ENCODE results near the gene SLC39A1. TPM values are rescaled to one million over a fixed set of nuclear protein-coding genes. Genes with fewer than 3 reads are reported as not detected.
A peak's percentile ranks its signal among the peaks of the same experiment; 100 is the strongest.

SLC39A1 gene
- total RNA-seq, 1 experiment from 2014 or later: 251 TPM

DNA sequence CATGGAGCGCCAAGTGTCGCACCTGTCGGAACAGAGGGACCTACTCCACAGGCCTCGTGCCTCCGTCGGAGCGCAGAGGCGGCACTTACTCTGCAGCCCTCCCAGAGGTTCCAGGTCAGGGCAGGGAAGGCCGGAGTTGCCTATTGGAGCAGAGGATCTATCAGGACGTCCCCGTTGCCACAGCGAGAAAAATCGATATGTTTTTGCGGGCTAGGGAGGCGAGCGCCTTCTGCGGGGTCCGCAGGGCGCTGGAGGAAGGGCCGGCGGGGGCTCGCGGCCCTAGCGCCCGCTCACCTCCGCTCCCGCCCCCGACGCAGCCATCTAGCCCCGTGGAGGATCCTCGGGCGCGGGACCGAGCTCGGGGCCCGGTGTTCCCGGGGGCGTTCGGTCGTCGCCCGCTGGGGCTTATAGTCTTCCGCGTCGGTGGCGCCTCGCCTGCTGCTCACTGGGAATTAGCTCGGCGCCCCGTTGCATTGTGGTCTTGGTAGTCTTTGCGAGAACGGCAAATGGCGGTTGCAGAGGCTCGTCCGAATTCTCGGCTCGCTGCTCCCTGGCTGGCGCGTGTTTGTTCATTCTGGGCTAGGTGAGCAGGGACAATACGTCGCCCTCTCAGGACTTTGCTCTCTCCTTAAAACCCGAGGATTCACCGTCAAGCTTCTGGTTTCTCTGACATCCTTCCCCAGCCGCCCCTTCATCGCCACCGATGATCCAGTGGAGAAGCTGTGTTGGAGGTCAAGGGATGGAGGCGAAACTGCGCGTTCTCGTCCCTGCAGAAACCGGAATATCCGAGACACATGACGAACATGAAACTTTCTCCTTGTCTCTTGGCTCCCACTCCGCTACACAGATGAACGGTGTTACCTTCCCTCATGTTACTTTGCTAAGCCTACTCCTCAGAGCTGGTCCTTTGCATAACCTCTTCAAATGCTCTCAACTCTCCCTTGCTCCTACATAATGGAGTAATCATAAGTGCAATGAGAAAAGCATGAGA, 14.2 kb upstream of the SLC39A1 start, which contains the start of gene JTB:
TSS of gene JTB (minus strand) at position 425 of the 991 bp plus-strand sequence. CDS start at position 3, 422 bp downstream.
- in situ Hi-C loops (cut with HindIII; ENCODE audit: low sequenced_read_pairs): no loop called here
- DNase-seq (ENCODE audit: low spot score): peak; percentile 91

DNA sequence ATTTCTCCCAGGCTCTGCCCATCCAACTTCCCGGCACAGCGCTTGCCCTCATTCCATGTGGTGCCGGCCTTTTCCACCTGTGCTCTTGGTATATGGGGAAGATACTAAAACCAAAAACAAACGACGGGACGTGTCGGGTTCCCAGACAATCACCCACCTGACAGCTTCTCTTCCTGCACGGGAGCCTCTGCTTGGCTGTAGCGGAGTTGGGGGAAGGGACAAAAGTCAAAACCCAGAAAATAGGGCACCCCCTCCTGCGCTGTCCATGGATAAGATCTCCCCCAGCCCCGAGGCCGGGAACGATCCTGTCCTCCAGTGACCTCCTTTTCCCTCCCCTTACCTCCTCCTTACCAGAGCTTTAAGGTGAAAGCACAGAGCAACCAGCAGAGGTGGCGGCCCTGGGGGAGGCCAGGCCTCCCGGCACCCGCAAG, 13.5 kb upstream of the SLC39A1 start:
- no peak for DNase-seq (ENCODE audit: low spot score)
- in situ Hi-C loops (cut with HindIII; ENCODE audit: low sequenced_read_pairs): no loop called here

DNA sequence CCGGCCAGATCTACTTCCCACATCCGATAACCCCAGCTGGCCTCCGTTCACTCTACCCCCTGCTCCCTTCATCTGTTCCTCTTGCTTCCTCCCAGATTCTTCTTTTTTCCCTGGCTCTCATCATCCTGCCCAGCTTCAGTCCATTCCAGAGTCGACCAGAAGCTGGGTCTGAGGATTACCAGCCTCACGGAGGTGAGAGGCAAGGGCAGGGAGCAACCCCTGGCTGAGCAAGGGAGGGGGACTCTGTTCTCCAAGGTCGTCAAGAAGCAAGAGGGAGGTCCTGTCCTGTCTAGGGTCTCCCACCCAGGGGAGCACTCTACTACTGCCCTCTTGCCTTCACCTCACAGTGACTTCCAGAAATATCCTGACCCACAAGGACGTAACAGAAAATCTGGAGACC, 10.2 kb upstream of the SLC39A1 start:
- in situ Hi-C loops (cut with HindIII; ENCODE audit: low sequenced_read_pairs): no loop called here

DNA sequence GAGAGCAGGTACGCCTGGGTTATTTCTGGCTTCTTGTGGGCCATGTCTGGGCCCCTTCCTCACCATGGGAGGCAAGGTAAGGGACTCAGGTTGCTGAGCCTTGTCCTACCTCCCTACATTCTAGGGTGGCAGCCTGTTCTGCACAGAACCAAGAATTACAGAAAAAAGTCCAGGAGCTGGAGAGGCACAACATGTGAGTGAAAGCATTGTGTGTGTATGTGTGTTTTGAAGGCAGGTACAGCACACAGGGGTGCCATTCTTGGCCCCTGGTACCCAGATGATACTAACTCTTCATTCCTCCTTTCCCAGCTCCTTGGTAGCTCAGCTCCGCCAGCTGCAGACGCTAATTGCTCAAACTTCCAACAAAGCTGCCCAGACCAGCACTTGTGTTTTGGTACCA, 9.7 kb upstream of the SLC39A1 start:
- no peak for DNase-seq (ENCODE audit: low spot score)
- in situ Hi-C loops (cut with HindIII; ENCODE audit: low sequenced_read_pairs): no loop called here

More for the DNA sequence above, 10.2 kb upstream of the SLC39A1 start:
- no peak for DNase-seq (ENCODE audit: low spot score)

DNA sequence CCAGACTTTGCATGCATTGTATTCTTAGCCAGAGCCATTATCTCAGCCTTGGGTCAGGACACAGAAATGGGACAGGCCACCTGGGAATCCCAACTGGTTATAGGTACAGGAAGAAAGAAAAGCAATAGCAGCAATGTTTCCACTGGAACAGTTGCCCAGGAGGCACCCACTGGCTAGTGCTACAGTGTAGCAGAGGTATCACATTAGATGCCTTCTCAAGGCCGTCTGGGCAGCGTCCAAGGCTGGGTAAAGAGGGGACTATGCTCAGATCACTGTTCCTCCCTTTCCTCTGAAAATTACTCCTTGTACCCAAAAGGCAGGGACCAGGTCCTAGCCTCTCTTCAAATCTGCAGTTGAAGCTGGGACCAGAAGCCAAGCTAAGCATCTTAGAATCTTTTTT, 7.0 kb upstream of the SLC39A1 start:
- no peak for DNase-seq (ENCODE audit: low spot score)
- in situ Hi-C loops (cut with HindIII; ENCODE audit: low sequenced_read_pairs): no loop called here

DNA sequence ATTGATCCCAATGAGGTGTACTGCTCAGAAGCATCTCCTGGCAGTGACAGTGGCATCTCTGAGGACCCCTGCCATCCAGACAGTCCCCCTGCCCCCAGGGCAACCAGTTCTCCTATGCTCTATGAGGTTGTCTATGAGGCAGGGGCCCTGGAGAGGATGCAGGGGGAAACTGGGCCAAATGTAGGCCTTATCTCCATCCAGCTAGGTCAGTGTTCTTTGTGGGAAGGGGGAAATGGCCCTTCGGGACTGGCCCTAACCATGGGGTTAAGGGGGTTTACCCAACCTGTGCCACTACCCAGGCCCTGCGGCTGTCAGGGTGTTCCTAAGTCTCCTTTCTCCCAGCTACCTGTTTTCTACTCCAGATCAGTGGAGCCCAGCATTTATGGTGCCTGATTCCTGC, 5.6 kb upstream of the SLC39A1 start:
- in situ Hi-C loops (cut with HindIII; ENCODE audit: low sequenced_read_pairs): no loop called here
- no peak for DNase-seq (ENCODE audit: low spot score)

DNA sequence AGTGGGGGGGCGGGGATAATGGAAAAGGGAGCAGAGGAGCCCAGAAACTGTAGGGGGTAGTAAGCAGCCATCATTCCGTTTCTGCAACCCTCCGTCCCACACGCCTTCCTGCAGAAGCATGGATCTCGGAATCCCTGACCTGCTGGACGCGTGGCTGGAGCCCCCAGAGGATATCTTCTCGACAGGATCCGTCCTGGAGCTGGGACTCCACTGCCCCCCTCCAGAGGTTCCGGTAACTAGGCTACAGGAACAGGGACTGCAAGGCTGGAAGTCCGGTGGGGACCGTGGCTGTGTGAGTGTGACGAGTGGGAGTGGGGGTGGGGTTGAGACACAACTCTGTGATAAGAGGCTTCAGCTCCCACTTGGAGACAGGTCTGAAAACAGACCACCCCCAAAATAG, 5.1 kb upstream of the SLC39A1 start:
- no peak for DNase-seq (ENCODE audit: low spot score)
- in situ Hi-C loops (cut with HindIII; ENCODE audit: low sequenced_read_pairs): no loop called here

DNA sequence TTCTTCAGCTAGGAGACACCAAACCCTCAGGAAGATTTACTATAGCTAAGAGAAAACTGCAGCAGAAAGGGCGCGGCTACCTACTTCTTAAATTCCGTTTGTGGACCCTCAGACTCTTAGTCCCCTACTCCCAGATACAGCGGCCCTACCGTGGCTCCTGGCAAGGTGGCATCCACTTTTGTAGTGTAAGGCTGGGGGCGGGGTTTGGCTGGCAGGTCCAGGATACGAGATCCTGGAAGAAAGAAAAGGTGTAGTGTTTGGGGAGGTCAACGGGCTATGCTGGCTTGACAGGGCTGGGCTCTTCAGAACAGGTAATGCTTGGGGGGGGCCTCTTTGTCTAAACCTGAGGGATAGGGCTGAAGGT, 4.6 kb upstream of the SLC39A1 start:
- in situ Hi-C loops (cut with HindIII; ENCODE audit: low sequenced_read_pairs): no loop called here
- peak; percentile 72 for DNase-seq (ENCODE audit: low spot score)

DNA sequence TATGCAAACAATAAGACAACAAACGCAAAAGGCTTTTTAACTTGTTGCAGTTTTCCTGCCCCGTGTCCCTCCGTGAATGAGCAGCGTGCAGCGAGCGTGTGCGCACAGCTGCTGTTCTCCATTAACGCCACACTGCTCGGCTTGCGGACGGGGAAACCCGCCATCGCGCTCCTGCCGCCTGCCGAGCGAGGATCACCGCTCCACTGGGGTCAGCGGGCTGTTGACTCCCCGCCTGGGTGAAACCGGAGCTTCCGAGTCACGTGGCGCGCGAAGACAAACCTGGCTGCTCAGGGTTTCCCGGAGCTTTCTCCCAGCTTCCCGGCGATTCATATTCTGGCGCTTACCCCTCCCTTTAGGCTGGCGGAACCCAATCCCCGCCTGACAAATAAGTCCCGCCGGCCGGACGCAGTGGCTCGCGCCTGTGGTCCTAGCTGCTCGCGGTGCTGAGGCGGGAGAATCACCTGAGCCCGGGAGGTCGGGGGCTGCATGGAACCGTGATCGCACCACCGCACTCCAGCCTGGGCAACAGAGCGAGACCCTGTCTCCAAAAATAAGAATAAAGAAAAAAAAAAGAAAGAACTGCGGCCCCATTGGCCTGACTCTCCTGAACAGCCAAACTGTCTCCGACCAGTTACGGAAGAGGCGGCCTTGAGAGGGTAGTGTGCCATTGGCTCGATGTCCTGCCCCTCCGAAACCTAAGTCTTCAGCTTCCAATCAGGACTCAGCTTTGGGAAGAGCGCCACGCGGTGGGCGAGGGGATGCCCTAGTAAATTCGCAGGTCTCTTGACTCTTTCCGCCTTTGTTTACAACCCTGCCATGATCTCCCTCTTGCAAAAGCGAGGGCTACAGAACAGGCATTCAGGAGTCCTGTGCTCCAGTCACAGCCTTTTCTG, 4.0 kb upstream of the SLC39A1 start, which contains the start of gene CREB3L4:
TSS of gene CREB3L4 (plus strand) at position 796 of the 893 bp plus-strand sequence. CDS start 624 bp downstream, outside the sequence.
- in situ Hi-C loops (cut with HindIII; ENCODE audit: low sequenced_read_pairs): no loop called here
- DNase-seq (ENCODE audit: low spot score): peak; percentile 99

DNA sequence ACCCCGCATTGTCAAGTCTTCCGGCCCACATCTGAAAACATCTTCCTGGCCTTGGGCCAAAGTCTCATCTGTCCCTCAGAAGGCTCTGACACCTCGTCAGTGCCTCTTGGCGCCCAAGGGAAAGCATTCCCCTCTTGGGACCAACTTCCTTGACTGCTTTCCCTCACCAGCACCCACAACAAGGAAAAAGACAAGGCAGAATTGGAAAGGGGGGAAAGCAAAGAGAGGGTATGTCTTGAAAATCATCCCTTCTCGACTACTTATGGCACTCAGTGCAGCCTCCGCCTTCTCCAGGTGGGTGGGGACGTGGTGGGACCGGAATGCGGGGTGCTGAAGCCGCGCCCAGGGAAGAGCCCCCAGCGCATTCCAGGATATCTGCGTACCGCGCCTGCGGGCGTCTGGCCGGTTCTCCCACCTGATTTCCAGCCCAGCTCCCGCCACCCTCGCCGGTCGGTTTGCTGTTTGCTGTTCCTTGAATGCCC, 554 bp upstream of the SLC39A1 start:
- DNase-seq (ENCODE audit: low spot score): no peak
- in situ Hi-C loops (cut with HindIII; ENCODE audit: low sequenced_read_pairs): no loop called here

DNA sequence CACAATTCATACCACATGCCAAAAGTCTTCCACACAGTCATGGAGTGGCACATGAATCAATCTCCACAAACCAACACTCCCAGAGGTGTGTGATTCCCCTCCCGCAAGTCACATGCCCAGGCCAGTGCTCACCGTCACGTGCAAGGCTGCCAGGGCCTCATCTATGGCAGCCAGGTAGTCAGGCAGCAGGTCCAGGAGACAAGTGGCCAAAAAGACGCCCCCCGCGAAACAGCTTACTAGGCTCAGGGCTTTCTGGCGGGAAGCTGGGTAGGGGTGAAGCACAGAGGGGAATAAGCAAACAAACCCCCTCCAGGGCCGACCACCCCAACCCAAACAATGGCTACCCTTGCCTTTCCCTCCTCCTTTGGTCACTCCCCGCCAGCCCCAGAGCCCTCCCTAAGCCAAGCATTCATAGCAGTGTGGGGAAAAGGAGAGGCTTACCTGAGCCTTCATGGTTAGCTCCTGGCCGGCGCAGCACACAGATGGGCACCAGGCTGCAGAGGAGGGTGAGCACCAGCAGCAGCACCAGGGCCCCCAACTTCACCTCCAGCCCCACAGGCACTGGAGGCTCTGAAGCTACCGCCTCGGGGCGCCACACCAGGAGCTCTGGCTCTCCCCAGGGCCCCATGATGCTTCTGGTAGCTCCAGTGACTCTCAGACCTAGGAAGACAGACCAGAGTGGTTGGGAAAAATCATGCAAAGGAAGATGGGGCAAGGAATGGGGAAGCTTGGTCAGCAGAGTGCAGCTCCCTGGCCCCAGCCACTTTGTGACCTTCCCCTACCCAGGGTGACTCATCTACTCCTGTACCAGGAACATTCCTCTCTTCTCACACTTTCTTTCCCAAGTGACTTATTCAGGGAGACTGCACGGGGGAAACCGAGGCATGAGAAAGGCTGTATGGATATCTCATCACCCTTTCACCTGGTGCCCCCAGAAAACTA, 978 bp downstream of the SLC39A1 start:
- in situ Hi-C loops (cut with HindIII; ENCODE audit: low sequenced_read_pairs): no loop called here
- no peak for DNase-seq (ENCODE audit: low spot score)

DNA sequence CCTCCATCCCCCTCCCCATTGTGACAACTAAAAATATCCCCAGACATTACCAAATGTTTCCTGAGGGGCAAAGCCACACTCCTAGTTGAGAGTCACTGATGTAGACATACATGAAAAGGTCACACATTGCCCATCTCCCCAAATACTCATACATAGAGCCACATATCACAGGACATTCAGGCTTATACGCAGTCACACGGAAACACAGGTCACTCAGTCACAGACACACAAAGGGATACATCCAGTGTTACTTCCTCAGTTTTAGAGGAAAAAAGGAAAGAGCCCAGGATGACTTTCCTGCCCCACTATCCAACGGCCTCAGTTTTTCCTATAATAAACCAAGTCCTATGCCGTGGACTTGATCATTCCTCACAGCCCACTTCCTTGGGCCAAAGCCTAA, 1.9 kb downstream of the SLC39A1 start:
- in situ Hi-C loops (cut with HindIII; ENCODE audit: low sequenced_read_pairs): no loop called here
- DNase-seq (ENCODE audit: low spot score): no peak

DNA sequence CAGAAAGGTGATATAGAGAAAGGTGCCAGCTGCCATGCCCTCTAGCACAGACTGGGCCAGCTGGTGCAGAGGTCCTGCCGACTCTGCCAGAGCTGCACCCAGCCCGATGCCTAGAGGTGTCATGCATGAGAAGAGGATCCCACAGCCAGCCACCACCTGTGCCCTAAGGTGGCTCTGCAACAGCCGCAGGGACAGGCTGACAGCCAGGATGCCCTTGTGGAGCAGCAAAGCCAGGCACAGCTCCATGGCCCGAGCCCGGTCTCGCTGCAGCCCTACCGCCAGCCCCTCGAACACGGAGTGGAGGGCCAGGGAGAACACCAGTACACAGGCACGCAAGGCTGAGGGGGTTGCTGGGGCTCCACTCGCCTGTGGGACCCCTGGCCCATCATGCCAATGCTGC, 3.1 kb downstream of the SLC39A1 start:
- DNase-seq (ENCODE audit: low spot score): no peak
- in situ Hi-C loops (cut with HindIII; ENCODE audit: low sequenced_read_pairs): no loop called here

DNA sequence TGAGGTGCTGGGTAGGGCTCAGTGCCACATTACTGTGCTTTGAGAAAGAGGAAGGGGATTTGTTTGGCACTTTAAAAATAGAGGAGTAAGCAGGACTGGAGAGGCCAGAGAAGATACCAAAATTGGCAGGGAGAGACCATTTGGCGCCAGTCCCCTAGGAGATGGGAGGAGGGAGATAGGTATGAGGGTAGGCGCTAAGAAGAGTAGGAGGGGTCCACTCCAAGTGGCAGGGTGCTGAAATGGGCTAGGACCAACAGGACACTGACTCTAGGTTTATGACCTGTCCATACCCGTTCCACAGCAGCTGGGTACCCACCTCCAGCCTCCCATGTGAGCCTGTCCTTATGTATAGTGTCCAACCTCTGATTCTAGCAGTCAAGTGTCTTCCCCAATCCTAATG, 3.9 kb downstream of the SLC39A1 start:
- DNase-seq (ENCODE audit: low spot score): no peak
- in situ Hi-C loops (cut with HindIII; ENCODE audit: low sequenced_read_pairs): no loop called here

DNA sequence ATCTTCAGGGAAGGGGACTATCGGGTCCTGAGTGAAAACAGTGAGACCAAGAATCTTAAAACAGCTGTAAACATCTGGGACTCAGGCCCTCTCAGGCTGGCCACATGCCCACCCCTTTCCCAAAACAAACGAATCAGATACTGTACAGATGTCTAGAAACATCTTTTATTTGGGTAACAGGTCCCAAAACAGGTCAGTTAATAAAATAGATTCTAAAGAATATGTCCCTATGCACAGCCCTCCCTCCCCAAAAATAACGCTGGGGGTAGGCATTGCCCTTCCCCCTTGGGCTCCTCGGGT, 4.4 kb downstream of the SLC39A1 start:
- in situ Hi-C loops (cut with HindIII; ENCODE audit: low sequenced_read_pairs): no loop called here
- no peak for DNase-seq (ENCODE audit: low spot score)

DNA sequence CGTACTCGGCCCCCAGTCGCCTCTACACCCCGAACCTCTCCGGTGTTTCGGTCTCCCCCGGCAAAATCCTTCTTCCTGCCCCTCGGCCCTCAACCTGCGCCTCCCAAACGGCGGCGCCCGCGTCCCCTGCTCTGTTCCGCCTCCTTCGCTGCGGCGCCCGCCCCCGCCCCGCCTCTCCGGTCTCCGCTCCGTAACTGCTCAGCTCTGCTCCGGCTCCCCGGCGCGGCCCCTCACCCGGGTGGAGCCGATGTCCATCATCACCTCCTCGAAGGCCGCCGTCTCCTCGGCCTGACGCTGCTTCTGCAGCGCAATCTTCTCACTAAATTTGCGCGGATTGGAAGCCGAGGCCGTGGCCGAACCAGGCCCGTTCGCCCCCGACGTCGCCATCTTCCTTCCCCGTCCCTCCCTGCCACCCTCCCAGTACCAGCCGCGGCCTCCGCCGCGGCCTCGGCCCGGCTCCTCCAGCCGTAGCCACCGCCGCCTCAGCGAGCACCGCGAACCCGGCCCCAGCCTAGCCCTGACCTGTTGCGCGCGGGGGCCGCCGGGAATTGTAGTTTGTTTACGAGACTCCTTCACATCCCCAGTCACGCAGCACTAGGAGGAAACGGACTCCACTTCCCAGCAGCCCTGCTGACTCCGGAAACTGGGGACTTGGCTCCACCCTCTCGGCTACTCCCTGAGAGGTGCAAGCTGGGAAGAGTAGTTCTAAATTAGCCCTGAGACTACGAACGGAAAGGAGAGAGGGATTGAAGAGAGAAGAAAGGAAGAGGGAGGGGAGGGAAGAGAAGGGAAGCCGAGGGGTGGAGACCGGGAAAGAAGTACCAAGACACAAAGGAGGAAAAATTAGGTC, 5.0 kb downstream of the SLC39A1 start, which contains the start of gene CRTC2:
TSS of gene CRTC2 (minus strand) at position 502 of the 850 bp plus-strand sequence. CDS start at position 387, 115 bp downstream.
- in situ Hi-C loops (cut with HindIII; ENCODE audit: low sequenced_read_pairs): no loop called here
- DNase-seq (ENCODE audit: low spot score): peak; percentile 99

DNA sequence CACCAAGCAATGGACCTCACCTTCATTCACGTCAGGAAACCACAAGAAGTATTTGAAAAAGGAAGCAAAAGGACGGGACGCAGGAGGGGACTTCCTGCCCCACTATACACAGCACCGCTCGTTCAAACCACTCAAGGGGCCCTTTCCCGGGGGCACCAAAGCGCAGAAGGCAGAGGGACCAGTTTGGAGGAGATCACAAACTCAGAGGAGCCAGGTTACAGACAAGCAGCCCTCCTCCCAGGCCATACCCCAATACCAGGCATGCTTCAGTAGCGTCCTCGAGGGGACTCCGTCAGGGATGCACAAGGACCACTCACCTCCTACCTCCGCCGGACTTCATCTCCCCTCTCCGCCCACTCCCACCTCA, 5.6 kb downstream of the SLC39A1 start:
- in situ Hi-C loops (cut with HindIII; ENCODE audit: low sequenced_read_pairs): no loop called here
- no peak for DNase-seq (ENCODE audit: low spot score)
